Neural cell (in vitro differentiated cells): ENCODE data around the gene MUL1. TPM values are rescaled to one million over a fixed set of nuclear protein-coding genes. Genes with fewer than 3 reads are reported as not detected.

Source experiments
- H2AFZ ChIP-seq: fragments of 200-600, 300-800 bp; sonication (generic), shearing (Covaris generic); 2 replicates; pipeline ENCODE4 v1.6.0; 2014; ENCODE audit warnings: low read depth, mild to moderate bottlenecking, antibody characterized with exemption, low read length, moderate library complexity
- H3F3A ChIP-seq: fragments of 200-600 bp; shearing (Covaris generic); 2 replicates; pipeline ENCODE4 v1.6.1; 2016; ENCODE audit warnings: mild to moderate bottlenecking, moderate library complexity, mixed read lengths, antibody characterized with exemption, low read length; ENCODE audit not compliant: insufficient read depth, poor library complexity, severe bottlenecking
- H3K27ac ChIP-seq: fragments of 200-600, 300-800 bp; sonication (generic), shearing (Covaris generic); 2 replicates; pipeline ENCODE4 v1.5.1; 2014; ENCODE audit warnings: mild to moderate bottlenecking, low read length, moderate library complexity
- H3K27me3 ChIP-seq: fragments of 300-800, 200-600 bp; sonication (generic), shearing (Covaris generic); 2 replicates; pipeline ENCODE4 v1.6.0; 2014; ENCODE audit warnings: mild to moderate bottlenecking, low read depth, low read length, moderate library complexity; ENCODE audit not compliant: insufficient read depth
- H3K36me3 ChIP-seq: fragments of 300-800, 200-600 bp; sonication (generic), shearing (Covaris generic); 2 replicates; pipeline ENCODE4 v1.5.1; 2014; ENCODE audit warnings: mild to moderate bottlenecking, antibody characterized with exemption, low read length, moderate library complexity; ENCODE audit not compliant: insufficient read depth
- H3K4me2 ChIP-seq: fragments of 300-800, 200-600 bp; sonication (generic), shearing (Covaris generic); 2 replicates; pipeline ENCODE4 v1.6.0; 2014; ENCODE audit warnings: mild to moderate bottlenecking, low read length
- H3K4me3 ChIP-seq: fragments of 300-800, 200-600 bp; sonication (generic), shearing (Covaris generic); 2 replicates; pipeline ENCODE4 v1.5.1; 2014; ENCODE audit warnings: mild to moderate bottlenecking, low read length, moderate library complexity
- H3K79me2 ChIP-seq: fragments of 200-600 bp; shearing (Covaris generic); replicated peaks from 2 replicates; pipeline ENCODE4 v1.6.0; 2014; ENCODE audit warnings: mild to moderate bottlenecking, low read length, moderate library complexity; ENCODE audit not compliant: insufficient read depth
- H3K9ac ChIP-seq: fragments of 300-800, 200-600 bp; sonication (generic), shearing (Covaris generic); 2 replicates; pipeline ENCODE4 v1.6.1; 2016; ENCODE audit warnings: mild to moderate bottlenecking, low read length, mixed read lengths
- H3K9me2 ChIP-seq: fragments of 200-600 bp; shearing (Covaris generic); 2 replicates; pipeline ENCODE4 v1.6.1; 2016; ENCODE audit warnings: mild to moderate bottlenecking, low read length, mixed read lengths; ENCODE audit not compliant: insufficient read depth
- H3K9me3 ChIP-seq: fragments of 200-600, 300-800 bp; sonication (generic), shearing (Covaris generic); 2 replicates; pipeline ENCODE4 v1.6.1; 2016; ENCODE audit warnings: mild to moderate bottlenecking, mixed run types, low read length, moderate library complexity, mixed read lengths
- H4K20me1 ChIP-seq: fragments of 200-600 bp; shearing (Covaris generic); 2 replicates; pipeline ENCODE4 v1.6.1; 2016; ENCODE audit warnings: mild to moderate bottlenecking, mixed run types; ENCODE audit not compliant: insufficient read depth
- CTCF ChIP-seq: fragments of 450-650 bp; IDR thresholded peaks from 2 replicates; pipeline ENCODE4 v1.5.1; 2014; ENCODE audit warnings: antibody characterized with exemption, mild to moderate bottlenecking, moderate library complexity; ENCODE audit not compliant: poor library complexity, severe bottlenecking
- EP300 ChIP-seq: fragments of 450-650 bp; conservative IDR thresholded peaks from 2 replicates; pipeline ENCODE4 v1.6.1; 2014; ENCODE audit warnings: antibody characterized with exemption, mild to moderate bottlenecking, moderate library complexity; ENCODE audit not compliant: poor library complexity, severe bottlenecking
- EZH2 ChIP-seq: fragments of 200-600, 300-800 bp; shearing (Covaris generic), sonication (generic); IDR thresholded peaks from 2 replicates; pipeline ENCODE4 v1.6.1; 2014; ENCODE audit warnings: antibody characterized with exemption, low read length, borderline replicate concordance, mild to moderate bottlenecking; ENCODE audit not compliant: insufficient read depth, poor library complexity, severe bottlenecking
- MXI1 ChIP-seq: fragments of 450-650 bp; conservative IDR thresholded peaks from 2 replicates; pipeline ENCODE4 v1.6.1; 2014; ENCODE audit warnings: antibody characterized with exemption, mild to moderate bottlenecking; ENCODE audit not compliant: poor library complexity, severe bottlenecking
- POLR2AphosphoS5 ChIP-seq: IDR thresholded peaks from 2 replicates; pipeline ENCODE4 v1.6.1; 2012
- RAD21 ChIP-seq: fragments of 450-650 bp; conservative IDR thresholded peaks from 2 replicates; pipeline ENCODE4 v1.6.1; 2014; ENCODE audit warnings: antibody characterized with exemption, mild to moderate bottlenecking, moderate library complexity
- REST ChIP-seq: IDR thresholded peaks from 2 replicates; pipeline ENCODE4 v1.6.1; 2012; ENCODE audit warnings: borderline replicate concordance
- SMC3 ChIP-seq: fragments of 450-650 bp; conservative IDR thresholded peaks from 2 replicates; pipeline ENCODE4 v1.6.1; 2014; ENCODE audit warnings: antibody characterized with exemption, mild to moderate bottlenecking, moderate library complexity; ENCODE audit not compliant: poor library complexity
- TAF1 ChIP-seq: IDR thresholded peaks from 2 replicates; pipeline ENCODE4 v1.6.1; 2012; ENCODE audit warnings: low read depth
- polyA plus RNA-seq: library from polyadenylated mRNA; depleted of rRNA; stranded (reverse); fragments of >200 nt; gene quantifications from 2 replicates; pipeline ENCODE4 v1.2.3, GENCODE V29; 2014

Gene MUL1
- polyA plus RNA-seq, 1 donor from 2014 or later, result 13.5 TPM

- no peak overlapping the region for H2AFZ ChIP-seq
- no peak overlapping the region for H3K4me3 ChIP-seq
- no peaks in the 10 kb centered on the region for H3K9me3 ChIP-seq
- no peak overlapping the region for H3K27ac ChIP-seq
- no peak overlapping the region for H3K4me2 ChIP-seq
- H3K9ac ChIP-seq, result peak overlapping the region; percentile 39
- H3K9me2 ChIP-seq, result no peaks in the 10 kb centered on the region
- no peaks in the 10 kb centered on the region for H3K27me3 ChIP-seq
- H3K79me2 ChIP-seq, result no peaks in the 10 kb centered on the region
- no peaks in the 10 kb centered on the region for H3K36me3 ChIP-seq
- H3F3A ChIP-seq, result no peaks in the 10 kb centered on the region
- H4K20me1 ChIP-seq, result no peaks in the 10 kb centered on the region
- no peak for TF ChIP-seq CTCF
- TF ChIP-seq EZH2, result no peak
- TF ChIP-seq POLR2AphosphoS5, result no peak
- TF ChIP-seq EP300, result no peak
- TF ChIP-seq RAD21, result no peak
- no peak for TF ChIP-seq SMC3
- TF ChIP-seq MXI1, result no peak
- no peak for TF ChIP-seq REST
- no peak for TF ChIP-seq TAF1
These were observed 13.2 kb downstream of the MUL1 start for GRCh38 chr1:20494609-20495311.

GRCh38 chr1:20493839-20494608 lies 13.9 kb downstream of the MUL1 start:
- TF ChIP-seq MXI1, result peak; percentile 55
- TF ChIP-seq POLR2AphosphoS5, result no peak
- TF ChIP-seq TAF1, result no peak
- TF ChIP-seq EP300, result no peak
- peak; percentile 99 for TF ChIP-seq CTCF
- TF ChIP-seq REST, result peak; percentile 50
- TF ChIP-seq SMC3, result peak; percentile 100
- TF ChIP-seq EZH2, result no peak
- TF ChIP-seq RAD21, result peak; percentile 100
- H3K27ac ChIP-seq, result no peak overlapping the region
- H3K9ac ChIP-seq, result peak overlapping the region; percentile 39
- H3K9me2 ChIP-seq, result no peaks in the 10 kb centered on the region
- H3K9me3 ChIP-seq, result no peaks in the 10 kb centered on the region
- H3K4me2 ChIP-seq, result peak overlapping the region; percentile 26
- H3K4me3 ChIP-seq, result peak overlapping the region; percentile 47
- no peaks in the 10 kb centered on the region for H3K27me3 ChIP-seq
- no peaks in the 10 kb centered on the region for H3K79me2 ChIP-seq
- no peaks in the 10 kb centered on the region for H4K20me1 ChIP-seq
- H3K36me3 ChIP-seq, result no peaks in the 10 kb centered on the region
- no peaks in the 10 kb centered on the region for H3F3A ChIP-seq
- no peak overlapping the region for H2AFZ ChIP-seq
